HPDE6-E6E7 (cell line): Measurements from ENCODE around the gene IGF1.
"Not testable (repeated sequence)": the region's sequence is repeated elsewhere in the genome, so short reads cannot be mapped to it uniquely, and the experiment has no call there.

Source experiments
- DNase-seq: peaks from one replicate; pipeline ENCODE4 v3.0.0; 2011; ENCODE audit warnings: missing footprints; ENCODE audit errors: extremely low spot score

IGF1 gene

GRCh38 chr12:102379346-102380162 is 100.8 kb downstream of the IGF1 start:
- DNase-seq, result no peak

- DNase-seq, result no peak
Observed at GRCh38 chr12:102376781-102377180, 103.6 kb downstream of the IGF1 start.

GRCh38 chr12:102376181-102376747 is 104.1 kb downstream of the IGF1 start:
- DNase-seq, result no peak

GRCh38 chr12:102374190-102374589 is 106.2 kb downstream of the IGF1 start:
- no peak for DNase-seq

- no peak for DNase-seq
Observed at GRCh38 chr12:102372087-102372486, 108.3 kb downstream of the IGF1 start.

GRCh38 chr12:102371165-102371564 is 109.2 kb downstream of the IGF1 start:
- DNase-seq, result no peak

- no peak for DNase-seq
Observed at GRCh38 chr12:102369876-102370275, 110.5 kb downstream of the IGF1 start.

- no peak for DNase-seq
Observed at GRCh38 chr12:102365365-102365764, 115.0 kb downstream of the IGF1 start.

GRCh38 chr12:102364709-102365108 is 115.7 kb downstream of the IGF1 start:
- DNase-seq, result no peak

- DNase-seq, result no peak
Observed at GRCh38 chr12:102356690-102357089, 123.7 kb downstream of the IGF1 start.

GRCh38 chr12:102354281-102354680 is 126.1 kb downstream of the IGF1 start:
- not testable (repeated sequence) for DNase-seq

GRCh38 chr12:102351322-102351721 is 129.0 kb downstream of the IGF1 start:
- DNase-seq, result no peak

GRCh38 chr12:102350070-102350469 is 130.3 kb downstream of the IGF1 start:
- no peak for DNase-seq

- DNase-seq, result no peak
Observed at GRCh38 chr12:102349079-102349478, 131.3 kb downstream of the IGF1 start.

GRCh38 chr12:102347811-102348210 is 132.6 kb downstream of the IGF1 start:
- DNase-seq, result no peak
